Measurements from ENCODE around the gene STIL.

- TF ChIP-seq POLR2A (IDR thresholded peaks at IDR 0.05; ENCODE audit: low read depth, low read length), result no peak
- TF ChIP-seq POLR2AphosphoS5 (IDR thresholded peaks at IDR 0.05; ENCODE audit: low read depth, low read length), result no peak
These were observed 106.1 kb downstream of the STIL start for GRCh38 chr1:47207803-47208373.

All from GM12892 (cell line).